ENCODE results near the gene SMG7.

DNA sequence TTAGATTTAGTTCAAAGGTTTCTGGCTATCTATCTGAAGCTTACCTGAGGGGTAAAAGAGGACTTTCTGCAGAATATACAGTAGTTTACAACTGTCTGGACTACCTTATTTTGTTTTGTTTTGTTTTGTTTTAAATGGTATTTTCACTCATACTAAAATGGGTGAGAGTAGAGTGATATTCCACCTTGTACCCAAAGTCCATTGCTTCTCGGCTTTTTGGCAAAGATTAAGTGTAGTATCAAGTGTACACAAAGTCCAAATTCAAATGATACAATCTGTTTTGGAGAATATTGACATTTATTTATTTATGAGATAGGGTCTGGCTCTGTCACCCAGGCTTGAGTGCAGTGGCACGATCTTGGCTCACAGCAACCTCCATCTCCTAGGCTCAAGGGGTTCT, 11.7 kb upstream of the SMG7 start:
- TF ChIP-seq, protein P1, sequence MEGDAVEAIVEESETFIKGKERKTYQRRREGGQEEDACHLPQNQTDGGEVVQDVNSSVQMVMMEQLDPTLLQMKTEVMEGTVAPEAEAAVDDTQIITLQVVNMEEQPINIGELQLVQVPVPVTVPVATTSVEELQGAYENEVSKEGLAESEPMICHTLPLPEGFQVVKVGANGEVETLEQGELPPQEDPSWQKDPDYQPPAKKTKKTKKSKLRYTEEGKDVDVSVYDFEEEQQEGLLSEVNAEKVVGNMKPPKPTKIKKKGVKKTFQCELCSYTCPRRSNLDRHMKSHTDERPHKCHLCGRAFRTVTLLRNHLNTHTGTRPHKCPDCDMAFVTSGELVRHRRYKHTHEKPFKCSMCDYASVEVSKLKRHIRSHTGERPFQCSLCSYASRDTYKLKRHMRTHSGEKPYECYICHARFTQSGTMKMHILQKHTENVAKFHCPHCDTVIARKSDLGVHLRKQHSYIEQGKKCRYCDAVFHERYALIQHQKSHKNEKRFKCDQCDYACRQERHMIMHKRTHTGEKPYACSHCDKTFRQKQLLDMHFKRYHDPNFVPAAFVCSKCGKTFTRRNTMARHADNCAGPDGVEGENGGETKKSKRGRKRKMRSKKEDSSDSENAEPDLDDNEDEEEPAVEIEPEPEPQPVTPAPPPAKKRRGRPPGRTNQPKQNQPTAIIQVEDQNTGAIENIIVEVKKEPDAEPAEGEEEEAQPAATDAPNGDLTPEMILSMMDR (IDR thresholded peaks at IDR 0.05; ENCODE audit: low read depth, low read length, poor library complexity, severe bottlenecking) = no peak
- no peak for TF ChIP-seq EZH2phosphoT487 (IDR thresholded peaks at IDR 0.05; ENCODE audit: borderline replicate concordance, low read length)
